Measurements from ENCODE around the gene SLC15A1.

Gene SLC15A1

DNA sequence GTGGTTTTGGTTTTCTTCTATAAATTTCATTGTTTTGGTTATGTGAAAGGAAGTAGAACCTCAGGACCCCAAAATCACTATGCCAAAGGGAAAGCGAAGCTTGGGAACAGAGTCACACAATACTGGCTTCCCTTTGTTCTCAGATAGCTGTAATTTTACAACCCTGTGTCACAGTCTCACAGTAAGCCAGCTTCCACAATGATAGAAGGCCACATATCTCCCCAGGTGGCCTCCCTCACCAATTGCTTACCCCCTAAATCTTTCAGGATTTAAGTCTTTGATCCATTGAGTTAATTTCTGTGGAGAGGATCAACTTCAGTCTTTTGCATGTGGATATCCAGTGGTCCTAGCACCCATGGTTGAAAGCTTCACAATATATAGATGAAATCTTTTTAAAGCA lies 58.7 kb downstream of the SLC15A1 start:
- DNase-seq (ENCODE audit: low read depth in 2 of 2) = no peak

DNA sequence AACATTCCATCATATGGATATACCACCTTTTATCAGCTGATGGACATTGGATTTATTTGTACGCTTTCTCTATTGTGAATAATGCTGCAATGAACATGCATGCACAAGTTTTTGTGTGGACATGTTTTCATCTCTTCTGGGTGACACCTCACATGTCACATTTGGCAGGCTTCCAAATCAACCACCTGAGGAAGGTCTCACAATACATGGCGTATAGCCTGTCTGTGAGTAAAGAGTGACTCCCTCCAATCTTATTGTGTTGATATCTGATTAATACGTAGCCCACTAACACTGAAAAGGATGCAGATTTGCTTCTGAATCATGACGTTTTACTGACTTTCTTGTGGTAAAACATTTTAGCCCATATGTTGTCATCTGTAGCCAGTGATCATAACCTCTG lies 61.1 kb downstream of the SLC15A1 start:
- DNase-seq (ENCODE audit: low read depth in 2 of 2) = no peak

DNA sequence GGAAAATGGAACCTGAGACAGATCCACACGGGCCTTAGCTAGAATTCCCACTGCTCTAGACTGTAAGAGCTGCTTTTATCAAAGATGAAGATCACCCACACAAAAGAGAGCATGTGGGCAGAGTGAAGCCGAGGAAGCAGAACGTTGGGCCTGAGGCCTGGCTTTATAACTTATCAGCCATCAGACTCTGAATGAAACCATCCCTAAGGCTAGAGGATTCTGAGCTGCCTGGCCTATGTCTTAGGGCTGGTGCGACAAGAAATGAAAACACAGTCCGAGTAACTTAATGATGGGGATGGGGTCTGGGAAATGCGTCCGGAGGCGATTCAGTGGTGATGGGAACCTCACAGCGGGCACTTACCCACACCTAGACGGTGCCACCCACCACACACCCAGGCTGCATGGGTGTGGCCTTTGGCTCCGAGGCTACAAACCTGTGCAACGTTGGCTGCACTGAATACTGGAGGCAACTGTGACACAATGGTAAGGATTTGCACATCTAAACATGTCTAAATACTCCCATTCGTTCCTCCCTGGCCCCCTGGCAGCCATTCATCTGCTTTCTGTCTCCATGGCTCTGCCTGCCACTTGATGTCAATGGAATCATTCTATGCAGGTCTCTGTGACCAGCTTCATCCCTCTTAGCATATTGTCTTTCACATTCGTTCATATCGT lies 62.0 kb downstream of the SLC15A1 start:
- no peak for DNase-seq (ENCODE audit: low read depth in 2 of 2)

DNA sequence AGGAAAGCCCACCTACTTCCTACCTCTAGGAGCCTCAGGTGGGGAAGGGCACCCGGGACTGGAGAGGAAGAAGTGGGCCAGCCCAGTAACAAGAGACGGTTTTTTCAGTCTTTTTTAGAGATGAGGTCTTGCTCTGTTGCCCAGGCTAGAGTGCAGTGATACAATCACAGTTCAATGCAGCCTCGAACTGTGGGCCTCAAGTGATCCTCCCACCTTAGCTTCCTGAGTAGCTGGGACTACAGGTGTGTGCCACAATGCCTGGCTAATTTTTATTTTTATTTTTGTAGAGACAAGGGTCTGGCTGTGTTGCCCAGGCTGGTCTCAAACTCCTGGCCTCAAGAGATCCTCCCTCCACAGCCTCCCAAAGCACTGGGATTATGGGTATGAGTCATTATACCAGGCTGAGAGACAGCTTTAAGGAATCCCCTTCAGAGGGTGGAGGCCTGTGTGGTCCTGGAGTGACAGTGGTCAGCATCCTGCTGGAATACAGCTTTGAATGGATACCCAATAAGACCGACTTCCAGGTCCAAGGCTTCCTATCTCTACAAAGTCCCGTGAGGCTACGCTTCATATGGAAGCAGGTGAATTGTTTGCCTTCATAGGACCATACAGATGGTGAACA lies 63.0 kb downstream of the SLC15A1 start:
- DNase-seq (ENCODE audit: low read depth in 2 of 2) = no peak

DNA sequence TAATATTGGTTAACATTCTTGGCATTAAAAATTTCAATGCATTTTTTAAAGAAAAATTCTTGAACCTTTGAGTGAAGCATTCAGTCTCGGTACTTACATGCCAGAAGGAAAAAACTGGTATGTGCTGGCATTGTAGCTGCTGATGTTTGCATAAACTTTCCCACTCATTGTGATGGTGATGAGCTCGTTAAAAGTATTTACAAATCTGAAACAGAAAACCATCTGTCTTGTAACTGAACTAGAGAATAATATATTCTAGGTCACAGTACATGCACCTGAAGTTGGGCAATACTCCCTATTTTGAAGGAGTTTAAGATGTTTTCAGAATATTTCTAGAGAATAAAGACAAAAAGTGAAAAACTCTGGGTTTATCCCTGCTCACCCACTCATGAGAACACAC lies 64.1 kb downstream of the SLC15A1 start:
- DNase-seq (ENCODE audit: low read depth in 2 of 2) = no peak

DNA sequence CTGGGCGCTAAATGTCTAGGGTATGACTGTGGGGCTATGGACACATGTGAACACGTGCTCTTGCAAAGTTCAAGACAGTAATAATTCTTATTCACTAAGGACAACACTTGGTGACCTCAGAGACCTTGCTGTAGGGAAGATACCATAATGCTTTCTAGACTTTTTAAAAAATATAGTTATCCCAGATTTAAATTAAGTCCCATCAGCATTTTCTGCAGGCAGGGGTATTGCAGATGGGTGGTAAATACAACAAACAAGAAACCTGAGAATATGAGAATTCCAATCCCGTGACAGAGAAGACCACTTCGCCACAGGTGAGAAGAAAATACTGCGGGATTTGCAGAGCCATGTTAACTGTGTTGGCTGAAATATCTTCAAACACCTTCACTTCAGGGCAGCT lies 65.2 kb downstream of the SLC15A1 start:
- no peak for DNase-seq (ENCODE audit: low read depth in 2 of 2)

DNA sequence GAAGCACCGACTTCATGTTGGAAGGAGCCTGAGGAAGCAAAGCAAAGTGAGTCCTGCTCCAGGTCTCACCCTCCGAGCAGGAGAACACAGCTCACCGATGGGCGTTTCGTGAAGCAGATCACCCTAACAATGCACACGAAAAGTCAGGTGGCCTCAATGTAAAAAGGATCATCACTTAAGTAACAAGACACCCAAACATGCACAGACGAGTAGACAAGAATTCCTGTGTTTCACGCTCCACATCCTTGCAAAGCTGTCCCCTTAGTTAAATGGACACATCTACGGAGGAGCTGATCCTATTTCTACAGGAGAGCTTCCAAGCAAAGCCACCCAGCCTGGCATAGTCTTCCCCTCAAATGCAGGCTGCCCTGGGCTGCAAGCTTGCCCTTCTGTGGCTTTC lies 66.2 kb downstream of the SLC15A1 start:
- DNase-seq (ENCODE audit: low read depth in 2 of 2) = no peak

DNA sequence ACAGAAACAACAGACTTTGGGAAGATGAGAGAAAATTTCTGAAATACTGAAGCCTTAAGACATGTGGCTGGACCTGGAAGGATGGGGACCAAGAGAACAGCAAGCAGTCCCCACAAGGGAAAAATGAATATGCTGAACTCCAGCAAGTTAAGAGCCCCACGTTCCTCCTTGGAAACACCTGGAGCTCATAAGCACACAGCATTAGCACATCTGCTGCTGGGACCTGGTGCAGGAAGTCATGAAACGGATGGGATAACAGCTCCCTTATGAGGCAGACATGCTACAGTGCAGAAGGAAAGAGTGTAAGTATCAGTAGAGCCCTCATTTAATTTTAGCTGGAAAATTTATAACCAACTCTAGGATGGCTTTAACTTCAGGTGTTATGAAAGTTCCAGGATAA lies 67.3 kb downstream of the SLC15A1 start:
- no peak for DNase-seq (ENCODE audit: low read depth in 2 of 2)

DNA sequence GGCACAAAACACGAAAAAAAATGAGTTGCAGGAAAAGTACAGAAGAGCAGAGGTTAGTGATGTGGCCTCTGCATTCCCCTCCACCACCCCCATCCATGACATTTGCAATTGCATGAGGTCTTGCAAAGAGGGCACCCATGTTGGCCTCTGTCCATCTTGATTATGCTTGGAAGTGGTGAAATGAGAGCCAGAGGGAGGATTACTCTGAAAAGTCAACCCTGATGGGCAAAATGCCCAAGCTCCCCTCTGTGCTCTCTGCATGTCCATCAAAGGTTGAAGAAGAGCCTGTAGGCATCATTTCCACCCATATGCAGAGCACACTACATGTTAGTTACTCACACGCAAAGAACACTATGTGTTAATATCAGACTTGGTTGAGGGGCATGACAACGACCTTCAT lies 71.4 kb downstream of the SLC15A1 start:
- no peak for DNase-seq (ENCODE audit: low read depth in 2 of 2)

DNA sequence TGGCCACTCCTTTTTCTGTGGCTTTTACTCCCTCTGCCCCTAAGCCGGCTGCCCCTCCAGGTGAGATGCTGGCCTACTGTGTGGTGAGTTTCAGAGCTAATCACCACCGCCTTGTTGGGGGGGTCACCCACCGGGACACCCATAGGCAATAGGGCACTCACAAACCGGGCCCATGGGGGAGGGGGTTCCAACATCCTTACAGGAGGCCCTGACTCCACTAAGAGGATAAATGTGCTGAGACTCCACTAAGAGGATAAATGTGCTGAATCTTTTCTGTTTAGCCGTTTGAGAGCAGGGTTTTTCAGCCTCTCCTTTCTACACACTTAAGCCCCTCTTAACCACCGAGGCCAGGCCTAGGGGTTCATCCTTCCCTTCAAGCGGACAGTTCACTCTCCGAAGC lies 73.7 kb downstream of the SLC15A1 start:
- no peak for DNase-seq (ENCODE audit: low read depth in 2 of 2)

DNA sequence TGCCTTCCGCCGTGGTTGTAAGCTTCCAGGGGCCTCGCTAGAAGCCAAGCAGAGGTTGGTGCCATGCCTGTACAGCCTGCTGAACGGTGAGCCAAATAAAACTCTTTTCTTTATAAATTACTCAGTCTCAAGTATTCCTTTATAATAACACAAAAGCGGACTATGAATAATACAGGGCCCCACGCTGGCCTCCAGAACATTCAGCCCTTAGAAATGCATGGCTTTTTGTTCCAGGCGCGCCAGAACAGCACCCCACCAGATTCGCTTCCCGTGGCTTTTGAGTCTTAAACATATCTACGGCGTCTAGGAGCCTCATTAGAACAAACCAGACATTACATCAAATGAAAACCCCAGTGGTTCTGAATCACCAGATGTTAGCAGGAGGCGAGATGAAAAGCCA lies 75.1 kb downstream of the SLC15A1 start:
- no peak for DNase-seq (ENCODE audit: low read depth in 2 of 2)

DNA sequence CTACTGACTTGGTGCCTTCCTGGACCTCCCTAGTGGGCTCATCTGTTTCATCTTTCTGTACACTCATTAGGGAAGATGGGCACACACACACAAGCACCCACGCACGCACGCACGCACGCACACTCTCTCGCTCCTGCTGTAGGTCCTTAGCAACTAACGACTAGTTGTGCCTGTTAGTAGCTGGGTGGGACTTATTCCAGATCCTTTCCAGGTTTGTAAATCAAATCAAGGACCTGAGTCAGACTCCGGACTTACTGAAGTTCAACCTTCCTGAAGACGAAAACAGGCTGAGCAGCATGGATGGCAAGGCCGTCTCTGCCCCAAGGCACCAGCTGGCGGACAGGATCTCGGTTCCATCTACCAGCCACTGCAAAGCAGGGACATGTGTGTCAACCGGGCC lies 76.2 kb downstream of the SLC15A1 start:
- DNase-seq (ENCODE audit: low read depth in 2 of 2) = no peak

DNA sequence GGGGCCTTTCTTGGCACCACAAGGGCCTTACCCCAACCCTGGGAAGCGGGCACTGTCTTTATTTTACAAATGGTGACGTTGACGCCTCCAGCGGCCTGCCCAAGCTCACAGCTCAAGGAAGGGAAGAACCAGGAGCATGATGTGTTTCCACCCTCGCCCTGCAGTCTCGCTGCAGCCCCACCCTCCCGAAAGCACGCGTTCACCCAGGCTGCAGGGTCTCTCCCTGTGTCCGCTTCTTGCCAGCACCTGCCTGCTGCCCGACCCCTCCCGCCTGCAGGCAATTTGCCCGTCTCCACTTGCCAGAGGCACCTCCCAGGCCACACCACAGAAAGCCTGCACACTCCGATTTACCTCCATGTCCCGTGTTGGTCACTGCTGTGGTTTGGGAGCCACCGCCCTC lies 76.6 kb downstream of the SLC15A1 start:
- DNase-seq (ENCODE audit: low read depth in 2 of 2) = no peak

DNA sequence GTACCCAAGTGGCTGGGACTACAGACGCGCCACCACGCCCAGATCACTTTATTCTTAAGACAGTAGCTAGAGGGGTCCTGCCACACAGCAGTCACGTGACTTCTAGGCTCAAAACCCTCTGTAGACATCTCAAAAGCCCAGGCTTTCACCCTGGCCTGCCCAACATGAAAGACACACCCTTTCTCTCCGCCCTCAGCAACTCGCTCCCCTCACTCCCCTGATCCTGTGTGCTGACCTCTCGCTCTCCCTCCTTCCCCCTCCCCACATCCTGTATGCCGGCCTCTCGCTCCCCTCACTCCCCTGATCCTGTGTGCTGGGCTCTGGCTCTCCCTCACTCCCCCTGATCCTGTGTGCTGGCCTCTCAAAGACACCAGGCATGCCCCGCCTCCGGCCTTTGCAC lies 77.4 kb downstream of the SLC15A1 start:
- no peak for DNase-seq (ENCODE audit: low read depth in 2 of 2)

DNA sequence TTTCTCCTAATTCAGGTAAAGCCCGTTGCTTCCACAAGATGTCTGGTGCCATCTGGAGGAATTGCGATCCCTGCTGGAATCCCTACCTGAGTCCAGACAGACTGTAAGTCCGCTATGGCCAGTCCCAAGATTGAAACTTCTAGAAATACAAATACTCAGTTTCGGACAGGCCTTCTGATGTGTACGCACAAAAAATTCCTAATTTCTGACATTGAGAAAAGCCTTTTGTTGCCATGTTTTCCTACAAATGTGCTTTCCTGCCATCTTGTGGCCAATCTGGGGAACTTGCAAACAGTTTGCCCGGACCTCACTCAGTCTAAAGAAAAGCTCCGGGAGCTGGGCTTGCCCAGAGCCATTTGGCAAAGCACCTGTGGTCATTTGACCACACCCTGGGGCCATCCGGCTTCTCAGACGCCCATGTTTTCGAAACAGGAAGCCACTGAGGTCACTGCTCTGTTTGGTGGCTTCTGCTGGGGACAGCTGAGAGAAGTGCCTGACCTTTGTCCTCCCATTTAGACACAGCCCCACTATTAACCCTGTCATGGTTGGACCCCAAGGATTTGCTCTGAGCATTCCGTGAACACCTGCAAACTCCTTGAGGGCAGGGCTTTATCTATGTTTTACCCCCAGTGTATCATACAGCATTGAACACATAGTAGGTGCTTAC lies 79.4 kb downstream of the SLC15A1 start:
- peak in 1 of 2 donors; percentile 11 for DNase-seq (ENCODE audit: low read depth in 2 of 2)

DNA sequence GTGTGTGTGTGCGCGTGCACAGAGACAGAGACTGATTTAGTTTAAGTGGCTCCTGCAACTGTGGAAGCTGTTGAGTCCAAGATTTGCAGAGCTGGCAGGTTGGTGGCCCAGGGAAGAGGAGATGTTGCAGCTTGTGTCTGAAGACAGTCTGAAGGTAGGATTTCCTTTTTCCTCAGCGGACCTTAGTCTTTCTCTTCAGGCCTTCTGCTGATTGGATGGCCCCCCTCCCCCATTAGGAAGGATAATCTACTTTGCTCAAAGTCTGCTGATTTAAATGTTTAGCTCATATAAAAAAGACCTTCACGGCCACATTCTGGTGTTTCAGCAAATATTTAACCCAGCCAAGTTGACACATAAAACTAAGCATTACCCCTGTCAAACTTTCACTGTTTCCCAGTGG lies 84.3 kb downstream of the SLC15A1 start:
- DNase-seq (ENCODE audit: low read depth in 2 of 2) = no peak

DNA sequence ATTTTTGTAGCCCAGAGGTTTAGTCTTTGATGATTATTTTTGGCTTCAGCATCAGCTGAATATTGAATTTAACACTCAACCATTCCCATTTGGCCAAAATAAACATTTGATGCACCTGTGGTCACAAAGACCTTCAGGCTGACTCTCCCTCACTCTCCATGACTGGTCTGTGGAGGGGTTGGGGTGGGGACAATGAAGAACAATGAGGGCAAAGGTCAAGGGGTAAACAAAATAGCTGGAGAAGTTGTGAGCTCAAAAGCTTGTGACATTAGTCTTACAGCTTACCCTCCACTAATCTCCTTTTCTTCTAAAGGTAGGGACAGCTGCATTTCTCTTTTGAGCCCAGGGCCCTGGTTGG lies 86.9 kb downstream of the SLC15A1 start:
- DNase-seq (ENCODE audit: low read depth in 2 of 2) = no peak

DNA sequence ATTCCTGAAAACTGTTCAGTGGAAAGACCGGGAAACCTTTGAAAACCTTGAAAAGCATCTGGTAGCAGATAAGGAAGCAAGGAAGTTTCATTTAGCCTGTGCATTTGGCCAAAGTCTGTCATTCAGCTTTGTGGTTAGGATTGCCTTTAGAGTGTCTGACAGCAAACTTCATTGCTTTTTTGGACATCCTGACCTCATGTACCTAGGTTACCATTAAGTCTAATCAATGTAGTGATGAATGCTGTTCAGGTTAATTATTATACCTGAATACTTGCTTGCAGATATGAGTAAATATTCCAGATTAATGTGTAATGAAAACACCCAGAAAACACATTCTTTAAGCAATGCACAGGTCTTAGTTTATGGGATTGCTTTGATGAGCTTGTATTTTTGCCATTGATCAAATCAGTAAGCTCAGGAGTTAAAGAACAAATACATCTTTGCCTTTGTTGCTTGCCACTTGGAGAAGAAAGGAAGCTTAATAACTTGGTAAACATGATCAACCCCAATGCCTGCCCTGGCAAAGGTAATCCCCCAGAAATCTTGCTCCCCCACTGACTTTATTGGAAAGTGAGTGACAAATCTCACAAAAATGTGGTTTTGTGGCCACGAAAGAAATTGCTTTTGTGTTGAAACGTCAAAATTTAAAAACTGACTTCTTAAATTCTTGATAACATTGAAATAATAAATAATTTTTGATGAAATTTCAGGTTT lies 87.4 kb downstream of the SLC15A1 start:
- DNase-seq (ENCODE audit: low read depth in 2 of 2) = no peak

DNA sequence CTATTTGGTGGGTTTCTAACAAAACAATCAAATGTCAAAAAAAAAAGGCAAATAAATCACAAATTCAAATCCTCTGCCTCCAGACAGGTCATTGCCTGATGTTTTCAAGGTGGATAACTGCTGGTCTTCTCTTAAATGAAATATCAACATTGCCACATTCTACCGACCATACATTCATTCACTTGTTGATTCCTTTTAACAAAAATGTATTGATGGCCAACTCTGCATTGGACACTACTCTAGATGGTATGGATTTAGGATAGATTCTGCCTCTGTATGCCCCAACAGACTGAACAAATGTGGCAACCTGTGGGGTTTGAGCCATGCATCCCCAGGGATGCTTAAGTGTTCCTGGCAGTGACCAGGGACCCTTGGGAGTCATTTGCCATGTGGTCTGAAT lies 88.0 kb downstream of the SLC15A1 start:
- DNase-seq (ENCODE audit: low read depth in 2 of 2) = no peak

DNA sequence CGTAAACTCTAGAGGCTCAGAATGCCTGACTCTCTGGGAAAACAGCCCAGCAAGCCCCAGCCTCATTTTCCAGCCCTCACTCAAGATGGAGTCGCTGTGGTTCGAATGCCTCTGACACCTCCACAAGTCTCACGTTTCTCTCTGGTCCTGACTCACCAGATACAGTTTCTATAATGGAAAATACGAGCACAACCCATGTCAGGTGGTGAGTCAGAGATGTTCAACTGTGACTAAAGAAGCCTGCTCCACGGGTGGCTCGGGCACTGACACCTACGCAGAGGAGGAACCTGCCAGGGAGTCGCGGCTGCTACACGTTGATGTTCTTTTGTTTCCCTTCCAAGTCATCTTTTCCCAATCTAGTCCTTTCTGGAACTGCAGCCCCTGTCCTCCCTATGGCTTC lies 88.4 kb downstream of the SLC15A1 start:
- DNase-seq (ENCODE audit: low read depth in 2 of 2) = no peak

DNA sequence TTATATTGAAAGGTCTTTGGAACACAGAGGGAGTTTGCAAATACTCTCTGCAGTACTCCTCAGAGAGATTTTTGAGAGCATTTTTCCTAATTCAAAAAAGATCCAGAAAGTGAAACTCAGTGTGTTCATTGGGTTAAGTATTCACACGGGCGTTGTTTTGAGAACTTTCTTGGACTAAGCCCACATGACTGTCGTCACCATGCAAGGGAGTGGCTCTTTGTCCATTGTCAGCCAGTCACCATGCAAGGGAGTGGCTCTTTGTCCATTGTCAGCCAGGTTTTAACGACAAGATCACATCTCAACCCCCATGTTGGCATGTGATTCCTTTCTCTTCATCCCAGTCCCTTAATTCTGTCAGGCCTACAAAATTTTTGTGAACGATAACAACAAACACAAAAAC lies 94.3 kb downstream of the SLC15A1 start:
- DNase-seq (ENCODE audit: low read depth in 2 of 2) = no peak

DNA sequence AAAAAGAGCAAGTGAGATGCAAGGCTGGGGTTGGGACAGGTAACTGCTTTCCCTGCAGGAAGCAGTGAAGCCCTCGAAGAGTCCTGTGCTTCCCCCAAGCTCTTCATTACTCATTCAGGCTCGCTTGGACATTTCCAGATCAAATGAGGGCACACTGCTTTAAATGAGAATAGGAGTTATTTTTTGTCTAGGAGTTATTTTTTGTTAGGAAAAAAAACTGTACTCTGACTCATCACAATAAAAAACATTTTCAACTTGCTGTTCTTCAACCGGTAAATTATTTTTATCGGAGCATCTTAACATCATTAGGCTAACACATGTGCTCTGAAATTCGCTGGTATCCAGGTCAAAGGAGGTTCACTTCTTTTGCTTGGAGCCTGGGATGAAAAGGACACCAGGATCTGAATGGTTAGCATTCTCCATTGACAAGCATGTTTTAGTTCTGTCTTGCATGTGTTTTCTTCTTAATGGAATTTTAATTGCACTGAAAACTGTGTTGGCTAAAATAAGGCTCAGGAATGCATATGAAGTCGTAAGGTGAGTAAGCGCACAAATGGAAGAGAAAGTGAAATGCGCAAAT lies 94.9 kb downstream of the SLC15A1 start:
- no peak for DNase-seq (ENCODE audit: low read depth in 2 of 2)

DNA sequence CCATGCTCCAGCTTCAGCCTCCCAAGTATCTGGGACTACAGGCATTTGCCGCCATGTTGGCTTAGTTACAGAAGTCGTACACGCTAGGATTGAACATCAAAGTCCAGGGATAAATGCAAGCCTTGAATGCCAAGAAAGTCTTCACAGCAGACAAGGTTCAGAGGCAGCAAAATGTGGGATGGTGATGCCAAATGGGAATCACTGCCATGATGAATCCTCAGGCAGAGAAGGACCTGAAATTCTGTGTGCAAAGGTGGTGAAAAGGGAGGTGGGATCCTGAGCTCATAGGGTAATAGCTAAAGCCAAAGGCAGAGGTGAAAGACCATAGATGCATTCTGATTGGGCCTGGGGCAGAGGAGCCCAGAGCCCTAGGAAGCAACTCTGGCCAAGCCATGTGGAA lies 96.2 kb downstream of the SLC15A1 start:
- DNase-seq (ENCODE audit: low read depth in 2 of 2) = no peak

Measured in stimulated activated CD8-positive, alpha-beta memory T cell treated with anti-CD3 and anti-CD28 coated beads, Interleukin-7, amount 100 ng/mL, for 1 hour (primary cell).